Memory B cell (primary cell): Measurements from ENCODE around the gene AGXT.
A peak's percentile ranks its signal among the peaks of the same experiment; 100 is the strongest.

Experiments
- ATAC-seq: fragments of 150-1000 bp; cut with Tn5 transposase; 2 replicates; pipeline ENCODE4 v1.10.0; 2021; ENCODE audit warnings: low read depth, mild to moderate bottlenecking, moderate library complexity
- DNase-seq, 2 donors: peaks; one replicate each; pipeline ENCODE4 v3.0.0; 2022; ENCODE audit warnings: low spot score in 2 of 2
- H3K27ac Mint-ChIP-seq: one replicate; pipeline ENCODE4 v1.8.0; 2022; ENCODE audit warnings: mild to moderate bottlenecking, moderate library complexity, mixed read lengths
- H3K27me3 Mint-ChIP-seq: one replicate; pipeline ENCODE4 v1.8.0; 2022; ENCODE audit warnings: mixed read lengths
- H3K36me3 Mint-ChIP-seq: one replicate; pipeline ENCODE4 v1.8.0; 2022; ENCODE audit warnings: mild to moderate bottlenecking, mixed read lengths
- H3K4me1 Mint-ChIP-seq: one replicate; pipeline ENCODE4 v1.8.0; 2022; ENCODE audit warnings: mixed read lengths
- H3K4me3 Mint-ChIP-seq: one replicate; pipeline ENCODE4 v1.8.0; 2022; ENCODE audit warnings: mild to moderate bottlenecking, moderate library complexity, mixed read lengths
- H3K9me3 Mint-ChIP-seq: one replicate; pipeline ENCODE4 v1.8.0; 2022; ENCODE audit warnings: mixed read lengths

Gene AGXT

DNA sequence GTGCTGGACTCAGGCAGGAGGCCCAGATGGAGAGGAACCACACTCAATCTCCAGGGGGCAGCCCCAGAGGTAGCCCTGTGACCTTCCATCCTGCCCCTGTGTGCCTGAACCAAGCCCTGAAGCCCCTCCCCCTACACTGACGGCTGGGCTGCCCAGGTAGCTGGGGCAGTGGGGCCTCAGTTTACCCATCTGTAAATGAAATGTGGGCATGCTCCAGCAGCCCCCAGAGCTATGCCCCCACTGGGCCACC, 53.3 kb downstream of the AGXT start:
- Mint-ChIP-seq H3K4me3 (no peak overlapping the region), H3K4me1 (no peaks in the 10 kb centered on the region), H3K27ac (no peak overlapping the region), H3K9me3 (no peaks in the 10 kb centered on the region), H3K36me3 (no peaks in the 10 kb centered on the region), H3K27me3 (peaks cover 6% of the 10 kb centered on the region)
- no peak for ATAC-seq
- DNase-seq, result peak in 1 of 2 donors; percentile 10

- Mint-ChIP-seq H3K27ac (no peak overlapping the region), H3K27me3 (peaks cover 10% of the 10 kb centered on the region), H3K4me1 (no peaks in the 10 kb centered on the region), H3K4me3 (no peak overlapping the region), H3K36me3 (no peaks in the 10 kb centered on the region), H3K9me3 (no peaks in the 10 kb centered on the region)
- peak in 1 of 2 donors; percentile 10 for DNase-seq
- no peak for ATAC-seq
Observed at GRCh38 chr2:240922245-240922981, 53.8 kb downstream of the AGXT start.

- Mint-ChIP-seq H3K4me3 (no peak overlapping the region), H3K9me3 (no peaks in the 10 kb centered on the region)
- ATAC-seq, result no peak
Observed at GRCh38 chr2:240922982-240923537, 54.4 kb downstream of the AGXT start.

DNA sequence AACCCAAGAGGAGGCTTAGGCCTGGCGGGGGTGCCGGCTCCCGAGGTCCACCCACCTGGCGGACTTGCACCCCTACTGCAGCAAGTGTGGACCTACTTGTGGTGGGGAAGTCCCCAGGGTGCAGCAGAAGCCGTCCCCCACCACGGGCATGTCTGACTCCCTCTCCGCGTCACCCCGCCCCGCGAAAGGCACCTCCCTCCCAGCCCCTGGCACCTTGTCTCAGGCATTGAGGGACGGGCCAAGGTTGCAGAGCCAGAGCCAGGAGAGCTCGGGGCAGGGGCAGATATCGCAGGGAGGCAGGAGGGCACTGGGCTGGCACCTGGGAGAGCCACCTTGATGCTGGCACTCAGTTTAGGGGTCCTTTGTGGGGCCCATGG, 56.6 kb downstream of the AGXT start:
- Mint-ChIP-seq H3K27me3 (peaks cover 20% of the 10 kb centered on the region), H3K4me1 (no peaks in the 10 kb centered on the region), H3K9me3 (no peaks in the 10 kb centered on the region), H3K36me3 (no peaks in the 10 kb centered on the region), H3K4me3 (no peak overlapping the region), H3K27ac (no peak overlapping the region)
- ATAC-seq (peak; percentile 32), DNase-seq (peak in 1 of 2 donors; percentile 9)

More at GRCh38 chr2:240922982-240923537, 54.4 kb downstream of the AGXT start:
- Mint-ChIP-seq H3K27ac (no peak overlapping the region), H3K27me3 (peaks cover 10% of the 10 kb centered on the region), H3K4me1 (no peaks in the 10 kb centered on the region), H3K36me3 (no peaks in the 10 kb centered on the region)
- DNase-seq, result peak in 1 of 2 donors; percentile 8

DNA sequence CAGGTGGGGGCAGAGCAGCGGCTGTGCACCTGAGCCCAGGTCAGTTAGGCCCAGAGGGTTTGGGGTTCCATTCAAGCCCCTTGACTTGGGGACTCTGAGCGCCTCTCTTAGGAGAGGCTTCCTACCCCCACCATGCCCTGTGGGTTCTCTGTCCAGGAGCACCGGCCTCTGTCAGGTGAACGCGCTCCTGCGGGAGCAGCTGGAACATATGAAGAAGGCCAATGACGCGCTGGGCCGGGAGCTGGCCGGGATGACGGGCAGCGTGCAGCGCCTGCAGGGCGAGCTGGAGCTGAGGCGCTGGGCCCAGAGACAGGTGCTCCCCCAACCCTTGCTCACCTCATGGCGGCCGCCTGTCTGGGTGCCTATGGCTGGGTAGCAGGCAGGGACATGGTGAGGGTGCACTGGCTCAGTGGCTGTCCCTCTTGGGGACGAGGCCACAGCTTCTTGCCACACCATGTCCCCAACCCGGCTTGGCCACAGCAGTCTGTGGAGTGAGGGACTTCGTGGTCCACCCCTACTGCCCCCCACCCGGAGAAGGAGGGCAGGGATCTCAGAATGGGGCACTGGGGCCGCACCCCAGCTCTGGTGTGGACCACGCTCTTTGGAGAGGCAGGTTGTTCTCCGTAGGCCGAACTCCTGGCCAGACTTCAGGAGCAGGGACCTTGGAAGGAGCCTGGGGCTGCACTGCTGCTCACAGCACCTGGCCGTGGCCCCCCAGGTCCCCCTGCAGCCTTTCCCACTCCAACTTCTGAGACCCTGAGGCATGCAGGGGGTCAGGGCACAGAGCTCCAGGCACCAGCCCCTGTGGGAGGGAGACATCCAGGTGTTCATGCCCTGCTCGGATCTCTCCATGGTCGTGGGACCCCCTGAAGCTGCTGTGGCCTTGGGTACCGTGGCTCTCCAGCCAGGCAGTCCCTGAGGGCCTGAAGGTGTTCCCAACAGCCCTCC, 57.2 kb downstream of the AGXT start:
- peak in 1 of 2 donors; percentile 9 for DNase-seq
- no peaks in the 10 kb centered on the region for H3K9me3 Mint-ChIP-seq
- no peak for ATAC-seq
- H3K36me3 Mint-ChIP-seq, result no peaks in the 10 kb centered on the region
- H3K4me3 Mint-ChIP-seq, result no peak overlapping the region
- peaks cover 20% of the 10 kb centered on the region for H3K27me3 Mint-ChIP-seq
- no peak overlapping the region for H3K27ac Mint-ChIP-seq
- H3K4me1 Mint-ChIP-seq, result no peaks in the 10 kb centered on the region

GRCh38 chr2:240926516-240927389, 58.1 kb downstream of the AGXT start:
- Mint-ChIP-seq H3K4me1 (no peaks in the 10 kb centered on the region), H3K4me3 (no peak overlapping the region), H3K27me3 (peaks cover 22% of the 10 kb centered on the region), H3K9me3 (no peaks in the 10 kb centered on the region), H3K27ac (no peak overlapping the region), H3K36me3 (no peaks in the 10 kb centered on the region)
- no peak for ATAC-seq
- peak in 1 of 2 donors; percentile 10 for DNase-seq

- ATAC-seq (no peak), DNase-seq (no peak)
- H3K4me1 Mint-ChIP-seq, result no peaks in the 10 kb centered on the region
- no peak overlapping the region for H3K4me3 Mint-ChIP-seq
- H3K36me3 Mint-ChIP-seq, result no peaks in the 10 kb centered on the region
- no peaks in the 10 kb centered on the region for H3K9me3 Mint-ChIP-seq
- peaks cover 23% of the 10 kb centered on the region for H3K27me3 Mint-ChIP-seq
- H3K27ac Mint-ChIP-seq, result no peak overlapping the region
Observed at GRCh38 chr2:240927390-240927781, 58.8 kb downstream of the AGXT start.

DNA sequence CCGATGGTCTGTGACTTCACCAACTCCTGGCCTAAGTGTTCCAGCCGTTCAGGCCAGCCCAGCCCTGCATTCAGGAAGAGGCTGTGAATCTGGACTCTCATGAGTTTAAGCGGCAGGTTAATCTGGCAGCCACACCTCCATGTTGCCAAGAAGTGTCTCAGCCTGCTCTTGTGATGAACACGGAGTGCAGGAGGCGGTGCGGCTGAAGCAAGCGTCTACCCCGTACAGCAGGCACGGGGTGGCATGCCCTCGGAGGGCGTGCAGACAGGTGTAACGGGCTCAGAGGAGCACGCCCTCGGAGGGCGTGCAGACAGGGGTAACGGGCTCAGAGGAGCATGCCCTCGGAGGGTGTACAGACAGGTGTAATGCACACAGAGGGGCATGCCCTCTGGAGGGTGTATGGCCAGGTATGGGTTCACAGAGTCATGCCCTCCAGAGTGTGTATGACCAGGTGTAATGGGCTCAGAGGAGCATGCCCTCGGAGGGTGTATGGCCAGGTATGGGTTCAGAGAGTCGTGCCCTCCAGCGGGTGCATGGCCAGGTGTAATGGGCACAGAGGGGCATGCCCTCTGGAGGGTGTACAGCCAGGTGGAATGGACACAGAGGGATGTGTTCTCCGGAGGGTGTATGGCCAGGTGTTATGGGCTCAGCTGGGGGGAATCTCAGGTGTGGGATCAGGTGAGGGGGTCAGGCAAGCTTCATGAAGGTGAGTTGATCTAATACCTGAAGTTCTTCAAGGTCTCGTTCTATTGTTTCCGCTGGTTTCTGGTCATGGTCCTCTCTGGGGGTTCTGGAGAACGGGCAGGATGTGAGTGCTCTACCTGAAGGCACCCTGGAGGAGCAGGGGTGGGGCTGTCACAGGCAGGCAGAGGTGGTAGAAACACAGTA, 60.1 kb downstream of the AGXT start:
- no peaks in the 10 kb centered on the region for H3K36me3 Mint-ChIP-seq
- H3K27me3 Mint-ChIP-seq, result peaks cover 23% of the 10 kb centered on the region
- peak in 1 of 2 donors; percentile 8 for DNase-seq
- no peaks in the 10 kb centered on the region for H3K9me3 Mint-ChIP-seq
- H3K27ac Mint-ChIP-seq, result no peak overlapping the region
- H3K4me3 Mint-ChIP-seq, result no peak overlapping the region
- no peak for ATAC-seq
- no peaks in the 10 kb centered on the region for H3K4me1 Mint-ChIP-seq

DNA sequence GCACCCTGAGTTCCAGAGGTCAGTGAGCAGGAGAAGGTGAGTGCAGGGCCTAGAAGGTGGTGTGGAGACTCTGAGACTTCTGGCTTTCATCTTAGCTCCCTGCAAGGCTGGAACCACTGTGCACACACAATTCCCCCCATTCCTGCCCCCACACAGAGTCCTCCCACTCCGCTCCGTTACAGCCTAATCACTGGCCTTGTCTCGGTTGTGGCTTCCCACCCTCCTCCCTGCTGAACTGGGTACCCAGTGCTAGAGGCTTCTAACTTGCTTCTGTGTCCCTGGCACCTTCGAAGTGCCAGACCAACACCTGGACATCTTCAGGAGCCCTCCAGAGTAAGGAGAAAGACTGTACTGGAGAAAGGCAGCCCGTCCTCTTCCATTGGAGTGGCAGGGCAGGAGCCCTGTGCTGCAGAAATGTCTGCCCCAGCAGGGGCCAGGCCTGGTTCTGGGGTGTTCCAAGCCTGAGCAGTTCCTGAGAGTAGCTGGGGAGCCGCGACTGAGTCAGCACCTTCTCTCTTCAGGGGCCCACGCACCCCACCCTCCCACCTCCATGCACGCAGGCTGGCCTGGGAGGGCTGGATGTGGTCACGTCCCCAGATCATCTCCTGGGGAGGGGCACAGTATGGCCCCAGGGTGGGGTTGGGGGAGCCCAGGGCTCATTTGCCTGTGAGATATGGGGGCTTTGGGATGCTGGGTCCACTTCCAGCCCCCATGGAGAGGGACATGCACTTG, 60.9 kb downstream of the AGXT start:
- Mint-ChIP-seq H3K36me3 (no peaks in the 10 kb centered on the region), H3K9me3 (no peaks in the 10 kb centered on the region), H3K27ac (no peak overlapping the region), H3K27me3 (peaks cover 23% of the 10 kb centered on the region), H3K4me1 (no peaks in the 10 kb centered on the region), H3K4me3 (no peak overlapping the region)
- no peak for ATAC-seq
- peak in 1 of 2 donors; percentile 5 for DNase-seq
